GM18517 (cell line): Measurements from ENCODE around the gene MAP10.
A peak's percentile ranks its signal among the peaks of the same experiment; 100 is the strongest.
"Not testable (repeated sequence)": the region's sequence is repeated elsewhere in the genome, so short reads cannot be mapped to it uniquely, and the experiment has no call there.

Experiments
- ATAC-seq: cut with Tn5 transposase; IDR thresholded peaks from one replicate; pipeline ENCODE4 v1.9.1; 2021; ENCODE audit warnings: mild to moderate bottlenecking, moderate library complexity; ENCODE audit not compliant: unreplicated experiment

MAP10 gene

GRCh38 chr1:232805269-232806185 lies at the start of gene MAP10:
Gene MAP10, plus strand, starts transcription at chr1:232805416. Its CDS starts 34 bp downstream, at chr1:232805450.
- peak; percentile 64 for ATAC-seq

GRCh38 chr1:232764458-232765251 lies 40.6 kb upstream of the MAP10 start:
- no peak for ATAC-seq

- ATAC-seq, result no peak
Measured at GRCh38 chr1:232765542-232765941, 39.7 kb upstream of the MAP10 start.

GRCh38 chr1:232766241-232766890 lies 38.9 kb upstream of the MAP10 start:
- no peak for ATAC-seq

- no peak for ATAC-seq
Measured at GRCh38 chr1:232766904-232767303, 38.3 kb upstream of the MAP10 start.

- no peak for ATAC-seq
Measured at GRCh38 chr1:232767305-232768074, 37.7 kb upstream of the MAP10 start.

- no peak for ATAC-seq
Measured at GRCh38 chr1:232768793-232769192, 36.4 kb upstream of the MAP10 start.

- ATAC-seq, result no peak
Measured at GRCh38 chr1:232769733-232770132, 35.5 kb upstream of the MAP10 start.

- no peak for ATAC-seq
Measured at GRCh38 chr1:232773752-232774151, 31.5 kb upstream of the MAP10 start.

GRCh38 chr1:232776526-232777106 lies 28.6 kb upstream of the MAP10 start:
- no peak for ATAC-seq

GRCh38 chr1:232780354-232780753 lies 24.9 kb upstream of the MAP10 start:
- no peak for ATAC-seq

- ATAC-seq, result no peak
Measured at GRCh38 chr1:232784794-232785193, 20.4 kb upstream of the MAP10 start.

GRCh38 chr1:232785630-232786029 lies 19.6 kb upstream of the MAP10 start:
- not testable (repeated sequence) for ATAC-seq

GRCh38 chr1:232786845-232787455 lies 18.3 kb upstream of the MAP10 start:
- no peak for ATAC-seq

GRCh38 chr1:232788235-232788872 lies 16.9 kb upstream of the MAP10 start:
- ATAC-seq, result no peak

- ATAC-seq, result no peak
Measured at GRCh38 chr1:232789651-232790050, 15.6 kb upstream of the MAP10 start.

- ATAC-seq, result no peak
Measured at GRCh38 chr1:232792949-232793348, 12.3 kb upstream of the MAP10 start.

GRCh38 chr1:232793944-232794343 lies 11.3 kb upstream of the MAP10 start:
- ATAC-seq, result no peak

GRCh38 chr1:232795497-232796053 lies 9.6 kb upstream of the MAP10 start:
- no peak for ATAC-seq
